ENCODE results near the gene CHRNG.

DNA sequence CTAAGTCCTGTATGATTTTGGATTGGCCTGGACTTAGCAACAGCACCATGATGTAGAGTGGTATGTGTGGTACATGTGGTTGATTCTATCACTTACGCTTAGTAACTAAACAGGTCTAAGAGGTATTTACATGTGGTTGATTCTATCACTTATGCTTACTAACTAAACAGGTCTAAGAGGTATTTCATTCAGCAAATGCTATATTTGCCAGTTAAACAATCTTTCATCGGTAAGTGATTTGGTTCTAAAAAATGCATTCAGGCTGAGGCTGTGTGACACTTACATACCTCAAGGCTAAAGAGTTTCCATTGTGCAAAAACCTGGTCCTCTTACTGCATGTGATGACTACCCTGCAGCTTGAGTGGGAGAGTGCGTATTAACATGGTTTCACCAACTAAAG lies 24.1 kb downstream of the CHRNG start:
- TF ChIP-seq CTCF (IDR thresholded peaks at IDR 0.05; ENCODE audit: poor library complexity) = no peak
- TF ChIP-seq EZH2 (IDR thresholded peaks at IDR 0.05; ENCODE audit: borderline replicate concordance) = no peak
- no peak for TF ChIP-seq EZH2phosphoT487 (IDR thresholded peaks at IDR 0.05; ENCODE audit: low read depth, severe bottlenecking, unreplicated experiment)

Measured in hepatocyte (in vitro differentiated cells).